Stimulated activated naive CD8-positive, alpha-beta T cell treated with anti-CD3 and anti-CD28 coated beads, Interleukin-15, amount 100 ng/mL, for 72 hours (primary cell): ENCODE data around the gene WARS2.

Source experiments
- ATAC-seq: fragments of 150-1000 bp; cut with Tn5 transposase; 2 replicates; pipeline ENCODE4 v1.10.0; 2021; ENCODE audit warnings: mild to moderate bottlenecking, moderate library complexity
- DNase-seq, 2 donors: peaks; one replicate each; pipeline ENCODE4 v3.0.0; 2021 to 2022
- H3K27ac Mint-ChIP-seq, 2 donors: one replicate each; pipeline ENCODE4 v1.8.0; 2022; ENCODE audit warnings: mild to moderate bottlenecking in 2 of 2, mixed read lengths in 2 of 2, moderate library complexity in 2 of 2
- H3K27me3 Mint-ChIP-seq: one replicate; pipeline ENCODE4 v1.8.0; 2022; ENCODE audit warnings: mixed read lengths
- H3K4me1 Mint-ChIP-seq: one replicate; pipeline ENCODE4 v1.8.0; 2022; ENCODE audit warnings: mild to moderate bottlenecking, mixed read lengths
- H3K4me3 Mint-ChIP-seq, 2 donors: one replicate each; pipeline ENCODE4 v1.8.0; 2022; ENCODE audit warnings: mild to moderate bottlenecking in 2 of 2, mixed read lengths in 2 of 2, moderate library complexity in 1 of 2
- H3K9me3 Mint-ChIP-seq, 2 donors: one replicate each; pipeline ENCODE4 v1.8.0; 2022; ENCODE audit warnings: mixed read lengths in 2 of 2

WARS2 gene

GRCh38 chr1:119040906-119041305 is 99.5 kb downstream of the WARS2 start:
- H3K27ac Mint-ChIP-seq: no peak overlapping the region
- ATAC-seq (no peak), DNase-seq (no peak)
- no peaks in the 10 kb centered on the region for H3K4me1 Mint-ChIP-seq
- H3K4me3 Mint-ChIP-seq: no peak overlapping the region
- no peaks in the 10 kb centered on the region for H3K9me3 Mint-ChIP-seq
- no peaks in the 10 kb centered on the region for H3K27me3 Mint-ChIP-seq

GRCh38 chr1:119040489-119040888 is 100.0 kb downstream of the WARS2 start:
- Mint-ChIP-seq H3K4me3 (no peak overlapping the region), H3K9me3 (no peaks in the 10 kb centered on the region), H3K27ac (no peak overlapping the region), H3K27me3 (no peaks in the 10 kb centered on the region), H3K4me1 (no peaks in the 10 kb centered on the region)
- no peak for DNase-seq
- ATAC-seq: no peak

GRCh38 chr1:119038363-119038762 is 102.1 kb downstream of the WARS2 start:
- H3K27ac Mint-ChIP-seq: no peak overlapping the region
- ATAC-seq (no peak), DNase-seq (no peak)
- H3K4me3 Mint-ChIP-seq: no peak overlapping the region
- no peaks in the 10 kb centered on the region for H3K27me3 Mint-ChIP-seq
- H3K9me3 Mint-ChIP-seq: no peaks in the 10 kb centered on the region
- no peaks in the 10 kb centered on the region for H3K4me1 Mint-ChIP-seq

GRCh38 chr1:119034359-119034758 is 106.1 kb downstream of the WARS2 start:
- ATAC-seq (no peak), DNase-seq (no peak)
- H3K4me3 Mint-ChIP-seq: no peak overlapping the region
- no peaks in the 10 kb centered on the region for H3K4me1 Mint-ChIP-seq
- no peak overlapping the region for H3K27ac Mint-ChIP-seq
- no peaks in the 10 kb centered on the region for H3K27me3 Mint-ChIP-seq
- H3K9me3 Mint-ChIP-seq: peaks cover 0 to 7% of the 10 kb centered on the region in 2 donors

- Mint-ChIP-seq H3K9me3 (peaks cover 3 to 7% of the 10 kb centered on the region in 2 donors), H3K4me1 (no peaks in the 10 kb centered on the region), H3K4me3 (no peak overlapping the region), H3K27me3 (no peaks in the 10 kb centered on the region), H3K27ac (no peak overlapping the region)
- ATAC-seq: no peak
- DNase-seq: no peak
Measured at GRCh38 chr1:119032986-119033385, 107.5 kb downstream of the WARS2 start.

- H3K27me3 Mint-ChIP-seq: no peaks in the 10 kb centered on the region
- no peaks in the 10 kb centered on the region for H3K4me1 Mint-ChIP-seq
- ATAC-seq (no peak), DNase-seq (no peak)
- peak overlapping the region in 1 of 2 donors; percentile 81 for H3K27ac Mint-ChIP-seq
- H3K4me3 Mint-ChIP-seq: no peak overlapping the region
- H3K9me3 Mint-ChIP-seq: peaks cover 14% of the 10 kb centered on the region in 2 donors
Measured at GRCh38 chr1:119027759-119028158, 112.7 kb downstream of the WARS2 start.

GRCh38 chr1:119026956-119027355 is 113.5 kb downstream of the WARS2 start:
- Mint-ChIP-seq H3K27me3 (no peaks in the 10 kb centered on the region), H3K4me3 (no peak overlapping the region), H3K4me1 (no peaks in the 10 kb centered on the region), H3K27ac (no peak overlapping the region), H3K9me3 (peaks cover 14 to 17% of the 10 kb centered on the region in 2 donors)
- DNase-seq (no peak), ATAC-seq (no peak)

GRCh38 chr1:119015547-119015946 is 124.9 kb downstream of the WARS2 start:
- no peak overlapping the region for H3K4me3 Mint-ChIP-seq
- H3K4me1 Mint-ChIP-seq: no peaks in the 10 kb centered on the region
- H3K27ac Mint-ChIP-seq: no peak overlapping the region
- peaks cover 41 to 51% of the 10 kb centered on the region in 2 donors for H3K9me3 Mint-ChIP-seq
- H3K27me3 Mint-ChIP-seq: peaks cover 12% of the 10 kb centered on the region
- ATAC-seq (no peak), DNase-seq (no peak)

- no peak for DNase-seq
- Mint-ChIP-seq H3K27me3 (peaks cover 38% of the 10 kb centered on the region), H3K27ac (no peak overlapping the region), H3K4me3 (no peak overlapping the region), H3K9me3 (peaks cover 25 to 38% of the 10 kb centered on the region in 2 donors), H3K4me1 (peaks cover 13% of the 10 kb centered on the region)
- no peak for ATAC-seq
Measured at GRCh38 chr1:119012383-119012782, 128.1 kb downstream of the WARS2 start.

- ATAC-seq: no peak
- Mint-ChIP-seq H3K4me1 (peaks cover 13% of the 10 kb centered on the region), H3K9me3 (peaks cover 25 to 38% of the 10 kb centered on the region in 2 donors), H3K27ac (no peak overlapping the region), H3K27me3 (peaks cover 44% of the 10 kb centered on the region), H3K4me3 (no peak overlapping the region)
- no peak for DNase-seq
Measured at GRCh38 chr1:119011706-119012105, 128.7 kb downstream of the WARS2 start.

GRCh38 chr1:119011116-119011515 is 129.3 kb downstream of the WARS2 start:
- Mint-ChIP-seq H3K27me3 (peaks cover 50% of the 10 kb centered on the region), H3K4me3 (no peak overlapping the region), H3K27ac (no peak overlapping the region), H3K9me3 (peaks cover 25 to 38% of the 10 kb centered on the region in 2 donors), H3K4me1 (peaks cover 13% of the 10 kb centered on the region)
- no peak for DNase-seq
- no peak for ATAC-seq

GRCh38 chr1:119010201-119010600 is 130.3 kb downstream of the WARS2 start:
- no peak overlapping the region for H3K27ac Mint-ChIP-seq
- no peak overlapping the region for H3K4me3 Mint-ChIP-seq
- peaks cover 13% of the 10 kb centered on the region for H3K4me1 Mint-ChIP-seq
- H3K27me3 Mint-ChIP-seq: peaks cover 59% of the 10 kb centered on the region
- DNase-seq (no peak), ATAC-seq (no peak)
- H3K9me3 Mint-ChIP-seq: peaks cover 24 to 39% of the 10 kb centered on the region in 2 donors

- Mint-ChIP-seq H3K27ac (no peak overlapping the region), H3K4me1 (peaks cover 13% of the 10 kb centered on the region), H3K9me3 (peaks cover 15 to 30% of the 10 kb centered on the region in 2 donors), H3K27me3 (peaks cover 69% of the 10 kb centered on the region), H3K4me3 (no peak overlapping the region)
- ATAC-seq (no peak), DNase-seq (no peak)
Measured at GRCh38 chr1:119009312-119009655, 131.2 kb downstream of the WARS2 start.

- ATAC-seq (peak; percentile 33), DNase-seq (no peak)
- Mint-ChIP-seq H3K9me3 (peaks cover 15 to 27% of the 10 kb centered on the region in 2 donors), H3K4me1 (peaks cover 13% of the 10 kb centered on the region), H3K4me3 (peak overlapping the region; percentile 28 to 56), H3K27ac (peak overlapping the region in 1 of 2 donors; percentile 71), H3K27me3 (peaks cover 74% of the 10 kb centered on the region)
Measured at GRCh38 chr1:119008483-119009311, 131.8 kb downstream of the WARS2 start.

- ATAC-seq: peak; percentile 52
- peaks cover 13% of the 10 kb centered on the region for H3K4me1 Mint-ChIP-seq
- H3K27me3 Mint-ChIP-seq: peaks cover 81% of the 10 kb centered on the region
- H3K9me3 Mint-ChIP-seq: peaks cover 14 to 18% of the 10 kb centered on the region in 2 donors
- H3K27ac Mint-ChIP-seq: no peak overlapping the region
- H3K4me3 Mint-ChIP-seq: peak overlapping the region; percentile 60 to 63
- no peak for DNase-seq
Measured at GRCh38 chr1:119007670-119008482, 132.6 kb downstream of the WARS2 start.

GRCh38 chr1:119007339-119007669 is 133.1 kb downstream of the WARS2 start:
- peaks cover 9 to 13% of the 10 kb centered on the region in 2 donors for H3K9me3 Mint-ChIP-seq
- no peak overlapping the region for H3K27ac Mint-ChIP-seq
- H3K4me1 Mint-ChIP-seq: peaks cover 16% of the 10 kb centered on the region
- DNase-seq (no peak), ATAC-seq (no peak)
- H3K27me3 Mint-ChIP-seq: peaks cover 81% of the 10 kb centered on the region
- no peak overlapping the region for H3K4me3 Mint-ChIP-seq
